AG09319 (cell line): ENCODE results near the gene AKNA.

Source experiments
- DNase-seq: peaks from one replicate; pipeline ENCODE4 v3.0.0-alpha.2; 2010; ENCODE audit warnings: low read depth; ENCODE audit errors: extremely low read depth
- TF ChIP-seq, protein P1 (sequence below): IDR thresholded peaks from 2 replicates; pipeline ENCODE4 v1.5.1; 2011; ENCODE audit warnings: low read depth, mild to moderate bottlenecking, inconsistent platforms, low read length, moderate library complexity

AKNA gene

DNA sequence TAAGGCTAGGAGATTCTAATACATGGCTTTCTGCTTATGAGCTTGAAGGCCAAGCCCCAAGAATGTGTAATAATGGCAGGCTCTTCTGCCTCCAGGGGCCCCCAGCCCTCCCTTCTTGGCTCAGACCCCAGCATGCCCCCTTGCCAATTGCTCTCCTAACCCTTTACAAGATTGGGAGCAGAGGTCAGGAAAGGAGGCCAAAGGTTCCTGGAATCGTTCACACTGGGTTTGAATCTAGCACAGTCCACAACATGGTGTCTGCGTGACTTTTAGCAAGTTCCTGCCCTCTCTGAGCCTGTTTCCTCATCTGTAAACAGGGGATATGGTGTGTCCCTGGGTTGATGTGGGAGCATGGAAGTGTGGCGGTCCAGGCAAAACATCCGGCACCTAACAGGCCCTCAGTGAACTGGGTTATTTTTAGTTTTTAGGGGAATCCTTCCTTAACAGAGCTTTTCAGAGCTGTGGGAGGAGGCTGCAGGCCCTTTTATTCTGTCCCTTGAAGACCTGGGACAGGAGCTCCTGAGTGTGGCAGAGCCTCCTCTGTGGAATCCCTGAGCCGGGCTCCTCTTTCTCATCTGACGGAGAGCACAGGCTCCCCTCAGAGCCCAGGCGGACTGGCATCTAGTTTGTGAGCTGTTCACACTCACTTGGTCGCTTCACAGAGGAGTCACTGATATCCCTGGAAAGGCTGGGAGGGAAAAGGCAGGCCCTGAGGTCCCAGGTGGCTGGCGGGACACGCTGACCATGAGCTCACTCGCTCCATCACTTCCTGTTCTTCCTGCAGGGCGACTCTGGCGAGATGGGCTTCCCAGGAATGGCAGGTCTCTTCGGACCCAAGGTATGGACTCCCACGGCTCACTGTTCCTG, 88.3 kb downstream of the AKNA start:
- TF ChIP-seq, protein P1, sequence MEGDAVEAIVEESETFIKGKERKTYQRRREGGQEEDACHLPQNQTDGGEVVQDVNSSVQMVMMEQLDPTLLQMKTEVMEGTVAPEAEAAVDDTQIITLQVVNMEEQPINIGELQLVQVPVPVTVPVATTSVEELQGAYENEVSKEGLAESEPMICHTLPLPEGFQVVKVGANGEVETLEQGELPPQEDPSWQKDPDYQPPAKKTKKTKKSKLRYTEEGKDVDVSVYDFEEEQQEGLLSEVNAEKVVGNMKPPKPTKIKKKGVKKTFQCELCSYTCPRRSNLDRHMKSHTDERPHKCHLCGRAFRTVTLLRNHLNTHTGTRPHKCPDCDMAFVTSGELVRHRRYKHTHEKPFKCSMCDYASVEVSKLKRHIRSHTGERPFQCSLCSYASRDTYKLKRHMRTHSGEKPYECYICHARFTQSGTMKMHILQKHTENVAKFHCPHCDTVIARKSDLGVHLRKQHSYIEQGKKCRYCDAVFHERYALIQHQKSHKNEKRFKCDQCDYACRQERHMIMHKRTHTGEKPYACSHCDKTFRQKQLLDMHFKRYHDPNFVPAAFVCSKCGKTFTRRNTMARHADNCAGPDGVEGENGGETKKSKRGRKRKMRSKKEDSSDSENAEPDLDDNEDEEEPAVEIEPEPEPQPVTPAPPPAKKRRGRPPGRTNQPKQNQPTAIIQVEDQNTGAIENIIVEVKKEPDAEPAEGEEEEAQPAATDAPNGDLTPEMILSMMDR: no peak
- no peak for DNase-seq

DNA sequence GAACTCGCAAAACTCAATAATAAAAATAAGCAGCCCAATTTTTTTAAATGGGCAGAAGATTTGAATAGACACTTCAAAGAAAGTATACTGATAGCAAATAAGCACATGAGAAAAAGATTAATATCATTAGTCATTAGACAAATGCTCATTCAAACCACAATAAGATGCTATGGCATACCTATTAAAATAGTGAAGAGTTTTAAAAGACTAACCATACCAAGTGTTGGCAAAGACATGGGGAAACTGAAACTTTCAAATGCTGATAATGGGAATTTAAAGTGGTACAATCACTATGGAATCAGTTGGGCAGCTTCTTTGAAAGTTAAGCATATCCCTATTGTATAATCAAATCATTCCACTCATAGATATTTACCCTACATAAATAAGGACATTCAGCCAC, 91.4 kb downstream of the AKNA start:
- DNase-seq: no peak
- TF ChIP-seq, protein P1: no peak

DNA sequence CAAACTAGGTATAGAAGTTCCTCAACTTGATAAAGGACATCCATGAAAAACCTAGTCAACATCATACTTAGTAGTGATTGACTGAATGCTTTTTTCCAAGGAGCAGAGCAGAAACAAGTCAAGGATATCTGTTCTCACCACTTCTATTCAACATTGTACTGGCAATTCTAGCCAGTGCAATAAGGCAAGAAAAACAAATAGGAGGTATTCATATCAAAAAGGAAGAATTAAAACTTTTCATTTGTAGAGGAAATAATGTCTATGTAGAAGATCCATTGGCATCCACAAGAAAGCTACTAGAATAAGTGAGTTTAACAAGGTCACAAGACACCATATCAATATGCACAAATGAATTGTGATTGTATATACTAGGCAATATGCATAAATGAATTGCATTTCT, 93.1 kb downstream of the AKNA start:
- no peak for DNase-seq
- TF ChIP-seq, protein P1: no peak

DNA sequence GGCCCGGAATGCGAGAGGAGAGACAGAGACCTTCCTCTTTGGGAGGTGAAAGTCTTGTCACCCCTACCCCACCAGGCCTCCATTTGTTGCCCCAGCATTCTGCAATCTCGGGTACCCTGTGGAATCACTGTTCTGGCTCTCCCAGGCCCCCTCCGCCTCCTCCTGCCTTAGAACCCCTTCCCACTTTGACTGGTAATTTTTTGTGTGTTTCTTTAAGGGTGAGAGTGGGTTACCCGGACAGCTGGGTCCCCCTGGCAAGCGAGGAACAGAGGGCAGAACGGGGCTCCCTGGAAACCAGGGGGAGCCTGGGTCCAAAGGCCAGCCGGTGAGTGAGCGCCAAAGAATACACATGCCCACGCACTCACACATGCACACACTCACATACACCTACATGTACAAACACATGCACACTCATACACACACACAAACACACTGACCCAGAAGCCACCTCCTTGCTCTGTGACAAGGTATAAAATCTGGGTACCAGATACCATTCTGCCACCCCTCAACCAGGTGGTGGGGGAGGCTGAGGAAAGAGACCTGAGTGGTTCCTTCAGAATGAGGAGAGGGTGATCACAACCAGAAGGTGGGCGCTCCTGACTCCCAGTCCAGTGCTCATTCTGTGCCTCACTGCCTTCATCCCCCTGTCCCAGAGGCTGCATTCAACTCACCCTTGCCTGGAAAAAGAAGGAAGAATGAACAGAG, 95.7 kb downstream of the AKNA start:
- no peak for DNase-seq
- TF ChIP-seq, protein P1: no peak

DNA sequence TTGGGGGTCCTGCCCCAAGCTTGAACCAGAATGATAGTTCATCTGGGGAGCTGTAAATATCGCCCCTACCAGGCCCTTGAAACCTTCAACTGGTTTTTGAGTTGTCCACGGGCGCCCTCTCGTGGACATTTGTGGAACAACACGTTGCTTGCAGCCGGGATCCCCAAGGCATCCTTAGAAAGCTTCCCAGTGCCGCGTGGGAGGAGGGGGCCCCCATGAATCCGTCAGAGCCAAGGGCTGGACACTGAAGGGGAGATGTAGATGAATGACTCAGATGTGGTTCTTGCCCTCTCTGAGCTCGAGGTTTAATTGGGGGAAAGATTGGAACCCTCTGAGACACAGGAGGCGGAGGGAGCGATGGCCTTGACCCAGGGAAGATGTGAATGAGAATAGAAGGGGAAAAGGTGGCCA, 96.7 kb downstream of the AKNA start:
- TF ChIP-seq, protein P1: peak; percentile 80
- DNase-seq: no peak

DNA sequence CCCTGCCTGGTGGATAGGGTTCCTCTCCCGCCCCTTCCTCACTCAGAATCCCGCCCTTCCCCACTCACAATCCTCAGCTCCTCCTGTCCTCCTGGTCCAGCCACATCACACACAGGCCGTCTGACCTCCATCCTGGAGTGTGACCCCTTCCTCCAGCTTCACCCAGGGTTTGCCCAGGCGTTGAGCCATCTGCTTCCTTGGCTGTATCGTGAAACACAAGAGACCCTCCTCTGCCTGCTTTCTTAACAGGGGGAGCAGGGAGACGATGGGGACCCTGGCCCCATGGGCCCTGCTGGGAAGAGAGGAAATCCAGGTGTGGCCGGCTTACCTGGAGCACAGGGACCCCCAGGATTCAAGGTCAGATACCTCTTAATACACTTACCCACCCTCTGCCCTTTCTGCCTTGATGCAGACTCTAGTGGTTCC, 97.2 kb downstream of the AKNA start:
- TF ChIP-seq, protein P1: no peak

More for the DNA sequence above, 97.2 kb downstream of the AKNA start:
- no peak for DNase-seq
